ENCODE data around the gene MMP7. TPM values are rescaled to one million over a fixed set of nuclear protein-coding genes. Genes with fewer than 3 reads are reported as not detected.

MMP7 gene
- total and polyA plus RNA-seq, 2 donors (not counting 3 experiments of a cell fraction or from before 2014, with no cell fraction given) = 0.65 TPM; not detected in 1

- no TSS peak for BruUV-seq (replicated peaks)
- intact Hi-C loops (cut with micrococcal nuclease) = no loop called here
- H3K9ac ChIP-seq (replicated peaks; ENCODE audit: extremely low read depth, insufficient read depth, low read length) = no peak overlapping the region
- peaks cover 3% of the 10 kb centered on the region for H3K4me1 ChIP-seq (ENCODE audit: control insufficient read depth, extremely low read depth, insufficient read depth, low read length)
- no peaks in the 10 kb centered on the region for H3K27me3 ChIP-seq (ENCODE audit: control insufficient read depth in 2 of 2, insufficient read depth in 2 of 2, low read length in 2 of 2)
- TF ChIP-seq, protein P1, sequence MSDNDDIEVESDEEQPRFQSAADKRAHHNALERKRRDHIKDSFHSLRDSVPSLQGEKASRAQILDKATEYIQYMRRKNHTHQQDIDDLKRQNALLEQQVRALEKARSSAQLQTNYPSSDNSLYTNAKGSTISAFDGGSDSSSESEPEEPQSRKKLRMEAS (IDR thresholded peaks at IDR 0.05; ENCODE audit: insufficient read depth, insufficient read length) = no peak
- TF ChIP-seq GATA2 (IDR thresholded peaks at IDR 0.05; ENCODE audit: insufficient read depth, insufficient read length, low read depth, low read length) (no peak), CTCF (IDR thresholded peaks at IDR 0.05; ENCODE audit: extremely low read depth in 1 of 2, insufficient read depth in 1 of 2, low read depth in 1 of 2, low read length in 2 of 2) (no peak), FOS (IDR thresholded peaks at IDR 0.05; ENCODE audit: borderline replicate concordance, insufficient read depth, low read length) (no peak), MYC (IDR thresholded peaks at IDR 0.05; ENCODE audit: low read depth, low read length) (no peak), EZH2 (IDR thresholded peaks at IDR 0.05; ENCODE audit: borderline replicate concordance, low read depth, low read length, severe bottlenecking) (no peak), POLR2AphosphoS5 (IDR thresholded peaks at IDR 0.05; ENCODE audit: insufficient read depth, low read depth, low read length) (no peak), JUN (IDR thresholded peaks at IDR 0.05; ENCODE audit: borderline replicate concordance, insufficient read depth, insufficient read length, low read depth) (no peak), POLR2A (IDR thresholded peaks at IDR 0.05; ENCODE audit: low read depth, low read length) (no peak)
- H3K79me2 ChIP-seq (ENCODE audit: control insufficient read depth, insufficient read depth, low read length) = no peaks in the 10 kb centered on the region
- FAIRE-seq = no peak
- POLR2A ChIA-PET = no interaction called here
- no peak overlapping the region for H3K27ac ChIP-seq (ENCODE audit: insufficient read depth, low read depth, low read length)
- H2AFZ ChIP-seq (ENCODE audit: low read depth, low read length) = no peak overlapping the region
- no peak overlapping the region for H3K4me2 ChIP-seq (ENCODE audit: insufficient read depth, low read length)
- H3K9me1 ChIP-seq (replicated peaks; ENCODE audit: control insufficient read depth, extremely low read depth, insufficient read depth, low read length) = no peaks in the 10 kb centered on the region
- no peak for DNase-seq (ENCODE audit: low read depth, low spot score)
- H3K36me3 ChIP-seq (ENCODE audit: control insufficient read depth in 2 of 2, extremely low read depth in 1 of 2, insufficient read depth in 2 of 2, low read length in 2 of 2) = no peaks in the 10 kb centered on the region
- no peak overlapping the region for H3K4me3 ChIP-seq (replicated peaks in 1 of 3; ENCODE audit: insufficient read depth in 1 of 3, low read depth in 1 of 3, low read length in 3 of 3)
- H3K9me3 ChIP-seq (replicated peaks; ENCODE audit: control insufficient read depth, insufficient read depth, low read length) = no peaks in the 10 kb centered on the region
- CTCF ChIA-PET = interaction anchor here (1.5 kb wide), 1 partner anchor 106 kb away, joined by 4 read pairs; no protein-coding TSS in a partner anchor
- no peaks in the 10 kb centered on the region for H4K20me1 ChIP-seq (replicated peaks; ENCODE audit: control insufficient read depth, extremely low read depth, insufficient read depth, low read length)
- dilution Hi-C loops (cut with MboI; ENCODE audit: extremely low pct_ligation_motif_present, low sequenced_read_pairs) = no loop called here
Measured at GRCh38 chr11:102560555-102561011, 30.0 kb upstream of the MMP7 start.
